ENCODE measurements around the gene TIAM2. TPM values are rescaled to one million over a fixed set of nuclear protein-coding genes. Genes with fewer than 3 reads are reported as not detected.

The TIAM2 gene
- total and polyA plus RNA-seq, 8 donors = 2.0 to 9.2 (median 3.4) TPM

DNA sequence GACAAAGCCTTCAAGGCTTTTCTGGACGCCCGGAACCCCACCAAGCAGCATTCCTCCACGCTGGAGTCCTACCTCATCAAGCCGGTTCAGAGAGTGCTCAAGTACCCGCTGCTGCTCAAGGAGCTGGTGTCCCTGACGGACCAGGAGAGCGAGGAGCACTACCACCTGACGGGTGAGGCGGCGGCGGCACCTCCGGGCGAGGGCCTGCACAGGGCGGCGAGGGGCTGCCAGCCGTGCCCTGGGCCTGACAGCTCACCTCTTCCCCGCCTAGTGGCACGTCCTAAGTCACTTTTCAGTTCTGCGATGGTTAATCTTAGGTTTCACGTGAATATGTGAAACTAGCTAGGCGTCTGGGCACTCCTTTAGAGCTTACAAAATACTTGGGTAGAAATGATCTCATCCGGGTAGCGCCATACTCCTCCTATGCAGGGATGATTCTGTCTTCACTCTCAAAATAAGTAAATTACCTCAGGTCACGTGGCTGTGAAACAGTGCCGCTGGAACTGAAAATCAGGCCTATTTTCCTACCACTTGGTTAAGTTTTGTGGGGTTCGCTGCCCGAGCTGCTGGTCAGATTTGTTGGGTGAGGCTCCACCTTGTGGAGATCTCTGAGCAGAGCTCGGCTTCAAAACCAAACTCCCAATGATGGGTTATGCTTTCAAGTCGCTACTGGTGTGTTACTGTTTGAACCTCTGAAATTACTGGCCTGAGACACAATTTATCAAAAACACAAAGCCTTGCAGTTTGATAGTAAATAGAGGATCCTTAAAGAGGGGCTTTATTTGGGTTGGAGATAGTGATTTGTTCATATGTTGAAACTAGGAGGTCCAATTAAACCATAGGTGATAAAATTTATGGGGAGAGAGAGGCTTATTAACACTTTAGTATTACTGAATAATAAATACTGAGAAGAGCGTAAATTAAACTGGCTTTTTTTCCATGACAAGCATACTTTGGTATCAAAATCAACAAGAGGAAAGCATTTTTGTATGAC, 253.2 kb downstream of the TIAM2 start:
- H3K27me3 ChIP-seq = no peaks in the 10 kb centered on the region
- H3K9me3 ChIP-seq = no peaks in the 10 kb centered on the region
- H3K4me1 ChIP-seq = no peaks in the 10 kb centered on the region
- DNase-seq (no peak), ATAC-seq (peak in 3 of 4 donors; percentile 68 to 73 (median 72)), FAIRE-seq (no peak)
- 82 to 84% methylated on average over 30 of the region's 30 CpGs for WGBS, 2 donors
- H3K27ac ChIP-seq = no peak overlapping the region
- intact Hi-C loops (cut with DNase I) = no loop called here
- H3K36me3 ChIP-seq = peaks cover 0 to 5% (median 0%) of the 10 kb centered on the region in 3 donors
- no peak overlapping the region for H3K4me3 ChIP-seq
- peak in 2 of 4 donors; percentile 22 to 26 for TF ChIP-seq CTCF (IDR thresholded peaks at IDR 0.05)

- ATAC-seq = no peak
- no peak for TF ChIP-seq CTCF (IDR thresholded peaks at IDR 0.05)
- Histone ChIP-seq H3K4me1 (no peaks in the 10 kb centered on the region), H3K27ac (no peak overlapping the region), H3K27me3 (no peaks in the 10 kb centered on the region), H3K36me3 (peaks cover 0 to 5% (median 0%) of the 10 kb centered on the region in 3 donors), H3K4me3 (no peak overlapping the region), H3K9me3 (no peaks in the 10 kb centered on the region)
- intact Hi-C loops (cut with DNase I) = no loop called here
- 88% methylated on average over 10 of the region's 10 CpGs for WGBS, 2 donors
- no peak for DNase-seq
- no peak for FAIRE-seq
These were observed 255.7 kb downstream of the TIAM2 start for GRCh38 chr6:155250701-155251381.

DNA sequence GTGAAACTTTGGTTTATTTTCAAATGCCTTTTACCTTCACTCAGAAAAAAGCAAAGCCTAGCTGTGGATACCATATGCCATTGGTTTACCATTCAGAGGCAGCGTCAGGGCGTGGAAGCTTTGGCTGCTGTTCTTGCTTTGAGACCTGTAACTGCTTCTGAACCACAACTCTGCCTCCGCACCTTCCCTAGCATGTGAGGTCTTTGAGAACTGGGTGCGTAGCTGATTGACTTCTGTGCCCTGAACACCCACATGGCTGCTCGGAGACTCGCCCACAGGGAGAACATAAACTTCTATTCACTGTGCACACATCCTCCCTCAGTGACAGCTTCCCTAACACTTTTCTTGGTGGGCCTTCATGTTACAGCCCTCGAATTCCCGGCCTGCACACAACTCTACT, 257.5 kb downstream of the TIAM2 start:
- Histone ChIP-seq H3K4me1 (no peaks in the 10 kb centered on the region), H3K36me3 (peaks cover 0 to 21% (median 0%) of the 10 kb centered on the region in 3 donors), H3K9me3 (no peaks in the 10 kb centered on the region), H3K27me3 (no peaks in the 10 kb centered on the region), H3K4me3 (no peak overlapping the region), H3K27ac (no peak overlapping the region)
- DNase-seq = no peak
- 92 to 94% methylated on average over 8 of the region's 8 CpGs for WGBS, 2 donors
- no peak for ATAC-seq
- intact Hi-C loops (cut with DNase I) = no loop called here
- FAIRE-seq = no peak
- no peak for TF ChIP-seq CTCF (IDR thresholded peaks at IDR 0.05)

DNA sequence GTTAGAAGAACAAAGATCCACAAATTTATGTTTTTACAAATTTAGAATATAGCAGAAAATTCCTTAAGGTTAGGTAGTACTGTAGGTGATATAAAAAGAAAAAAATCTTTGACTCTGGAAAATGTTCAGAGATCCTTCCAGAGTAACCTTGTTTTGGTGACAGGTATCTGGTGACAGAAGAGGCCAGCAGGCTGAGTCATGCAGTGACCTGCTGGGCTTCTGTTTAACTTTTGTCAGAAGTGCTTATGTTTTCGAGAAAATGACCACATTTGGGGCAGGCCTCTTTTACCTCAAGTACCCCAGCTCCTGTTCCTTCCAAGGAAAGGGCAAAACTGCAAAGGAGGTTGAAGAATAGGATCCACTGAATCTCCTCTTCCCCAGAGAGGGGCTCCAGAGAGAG, 258.2 kb downstream of the TIAM2 start:
- Histone ChIP-seq H3K27me3 (no peaks in the 10 kb centered on the region), H3K9me3 (no peaks in the 10 kb centered on the region), H3K27ac (no peak overlapping the region), H3K36me3 (peaks cover 0 to 28% (median 4%) of the 10 kb centered on the region in 3 donors), H3K4me1 (no peaks in the 10 kb centered on the region), H3K4me3 (no peak overlapping the region)
- ATAC-seq (peak in 2 of 4 donors; percentile 73 to 80), DNase-seq (no peak), FAIRE-seq (no peak)
- 25 to 31% methylated on average over 1 of the region's 1 CpG for WGBS, 2 donors
- no peak for TF ChIP-seq CTCF (IDR thresholded peaks at IDR 0.05)
- intact Hi-C loops (cut with DNase I) = no loop called here

All from pancreas (tissue), 10 donors.